B cell (primary cell): ENCODE data around the gene CDC42. TPM values are rescaled to one million over a fixed set of nuclear protein-coding genes. Genes with fewer than 3 reads are reported as not detected.

Experiments used
- ATAC-seq: fragments of 200-7000 bp; cut with Tn5 transposase; one replicate; pipeline ENCODE4 v1.10.0; 2021; ENCODE audit warnings: low read depth, mild to moderate bottlenecking, moderate number of reproducible peaks, moderate library complexity
- CTCF ChIA-PET: fragments of 350-600 bp; sonication (Branson Sonifier 250); formaldehyde crosslinking; loops from one replicate; lab custom pipeline; 2021; ENCODE audit warnings: antibody characterized with exemption, inconsistent platforms; lab: Charles Lee
- POLR2A ChIA-PET: fragments of 350-600 bp; sonication (Branson Sonifier 250); formaldehyde crosslinking; loops from one replicate; lab custom pipeline; 2021; ENCODE audit warnings: antibody characterized with exemption; lab: Charles Lee
- DNase-seq: peaks from one replicate; pipeline ENCODE4 v3.0.0; 2013
- H2AFZ ChIP-seq: 2 replicates; pipeline ENCODE4 v1.6.1; 2012; ENCODE audit warnings: mild to moderate bottlenecking, low read depth, low read length; ENCODE audit not compliant: insufficient read depth, poor library complexity, severe bottlenecking
- H3K27ac ChIP-seq, 2 donors: 1 replicate in 1 of 2; 2 replicates in 1 of 2; pipeline ENCODE4 v1.5.1; 2012 to 2013; ENCODE audit warnings: low read length in 2 of 2, mild to moderate bottlenecking in 2 of 2, moderate library complexity in 1 of 2
- H3K27me3 ChIP-seq, 4 experiments: fragments of 200-600 bp in 1 of 4; sonication (generic) in 1 of 4; replicated peaks in 1 of 4; 1 replicate in 2 of 4; 2 replicates in 2 of 4; pipeline versions ENCODE4 v1.6.1 to v1.7.0; 2013 to 2016; ENCODE audit warnings: low read length in 3 of 4, mild to moderate bottlenecking in 2 of 4, mixed read lengths in 1 of 4, moderate library complexity in 1 of 4; ENCODE audit not compliant: insufficient read depth in 4 of 4, control insufficient read depth in 3 of 4; ENCODE audit errors: control extremely low read depth in 1 of 4
- H3K36me3 ChIP-seq, 2 experiments: replicated peaks in 1 of 2; 1 replicate in 1 of 2; 2 replicates in 1 of 2; pipeline versions ENCODE4 v1.6.1 to v1.7.1; 2013; ENCODE audit warnings: low read length in 1 of 2; ENCODE audit not compliant: insufficient read depth in 2 of 2, control insufficient read depth in 1 of 2; ENCODE audit errors: control extremely low read depth in 1 of 2, extremely low read depth in 1 of 2
- H3K4me1 ChIP-seq, 2 donors: fragments of 200-600 bp in 1 of 2; sonication (generic) in 1 of 2; 1 replicate in 1 of 2; 2 replicates in 1 of 2; pipeline versions ENCODE4 v1.5.1 to v1.6.1; 2013 to 2017; ENCODE audit warnings: low read length in 2 of 2; ENCODE audit not compliant: control insufficient read depth in 2 of 2, insufficient read depth in 2 of 2
- H3K4me2 ChIP-seq: replicated peaks from 2 replicates; pipeline ENCODE3; 2012; ENCODE audit warnings: mild to moderate bottlenecking, low read depth, low read length; ENCODE audit not compliant: poor library complexity, severe bottlenecking
- H3K4me3 ChIP-seq, 5 experiments: fragments of 200-600 bp in 1 of 5; sonication (generic) in 1 of 5; 1 replicate in 3 of 5; 2 replicates in 2 of 5; pipeline versions ENCODE4 v1.5.1 to v1.7.0; 2011 to 2016; ENCODE audit warnings: low read length in 4 of 5, mild to moderate bottlenecking in 4 of 5, low read depth in 2 of 5, control low read depth in 1 of 5, moderate library complexity in 1 of 5; ENCODE audit not compliant: insufficient read depth in 1 of 5; ENCODE audit errors: control extremely low read depth in 1 of 5, extremely low read depth in 1 of 5
- H3K79me2 ChIP-seq: fragments of 200-600 bp; sonication (generic); one replicate; pipeline ENCODE4 v1.6.0; 2016; ENCODE audit warnings: low read length; ENCODE audit not compliant: control insufficient read depth, insufficient read depth
- H3K9ac ChIP-seq: fragments of 200-600 bp; sonication (generic); 2 replicates; pipeline ENCODE4 v1.6.1; 2017; ENCODE audit warnings: mild to moderate bottlenecking, low read length, moderate library complexity
- H3K9me3 ChIP-seq, 3 donors: one replicate each; pipeline versions ENCODE4 v1.6.1 to v1.7.1; 2013; ENCODE audit warnings: low read length in 2 of 3; ENCODE audit not compliant: control insufficient read depth in 2 of 3, insufficient read depth in 1 of 3; ENCODE audit errors: control extremely low read depth in 1 of 3
- H4K20me1 ChIP-seq: 2 replicates; pipeline ENCODE4 v1.6.0; 2012; ENCODE audit warnings: mild to moderate bottlenecking, low read length; ENCODE audit not compliant: insufficient read depth, control insufficient read depth, poor library complexity, severe bottlenecking
- H3K27ac Mint-ChIP-seq: one replicate; pipeline ENCODE4 v1.8.0; 2021; ENCODE audit warnings: mixed read lengths
- H3K27me3 Mint-ChIP-seq: one replicate; pipeline ENCODE4 v1.8.0; 2021; ENCODE audit warnings: mixed read lengths
- H3K4me1 Mint-ChIP-seq: one replicate; pipeline ENCODE4 v1.8.0; 2021; ENCODE audit warnings: mixed read lengths
- H3K4me3 Mint-ChIP-seq: one replicate; pipeline ENCODE4 v1.8.0; 2021; ENCODE audit warnings: mixed read lengths
- H3K9me3 Mint-ChIP-seq: one replicate; pipeline ENCODE4 v1.8.0; 2022; ENCODE audit warnings: mixed read lengths; ENCODE audit not compliant: insufficient read depth
- EZH2 ChIP-seq: IDR thresholded peaks from 2 replicates; pipeline ENCODE4 v1.6.1; 2012; ENCODE audit warnings: borderline replicate concordance, low read depth, mild to moderate bottlenecking, moderate library complexity, low read length; ENCODE audit not compliant: insufficient read depth, poor library complexity, severe bottlenecking
- WGBS: methylation state at CpG from one replicate; pipeline ENCODE4 v1.1.5; 2013; ENCODE audit warnings: missing lambda C conversion rate; ENCODE audit not compliant: insufficient coverage; 5-methylcytosine and 5-hydroxymethylcytosine counted together
- intact Hi-C: fragments of 100-400 bp; cut with micrococcal nuclease; formaldehyde crosslinking; loops from one replicate; pipeline ENCODE4 v1.10.0; 2022
- polyA plus RNA-seq: library from polyadenylated mRNA; depleted of rRNA; stranded (reverse); fragments of >200 nt; gene quantifications from 2 replicates; pipeline ENCODE4 v1.2.3, GENCODE V29; 2012
- total RNA-seq, 2 donors: library from RNA; stranded (reverse); fragments of 120-200 nt in 1 of 2; gene quantifications; 1 replicate in 1 of 2; 2 replicates in 1 of 2; pipeline versions ENCODE4 v1.2.3 to v1.2.4, GENCODE V29; 2013 to 2022
- TF ChIP-seq, protein P1 (sequence below): fragments of 200-600 bp; IDR thresholded peaks from one replicate; pipeline ENCODE4 v1.8.0; 2022; ENCODE audit warnings: antibody characterized with exemption, mild to moderate bottlenecking

Gene CDC42
- total and polyA plus RNA-seq, 2 donors (not counting 1 experiment from before 2014, with no cell fraction given): 111 to 202 TPM

DNA sequence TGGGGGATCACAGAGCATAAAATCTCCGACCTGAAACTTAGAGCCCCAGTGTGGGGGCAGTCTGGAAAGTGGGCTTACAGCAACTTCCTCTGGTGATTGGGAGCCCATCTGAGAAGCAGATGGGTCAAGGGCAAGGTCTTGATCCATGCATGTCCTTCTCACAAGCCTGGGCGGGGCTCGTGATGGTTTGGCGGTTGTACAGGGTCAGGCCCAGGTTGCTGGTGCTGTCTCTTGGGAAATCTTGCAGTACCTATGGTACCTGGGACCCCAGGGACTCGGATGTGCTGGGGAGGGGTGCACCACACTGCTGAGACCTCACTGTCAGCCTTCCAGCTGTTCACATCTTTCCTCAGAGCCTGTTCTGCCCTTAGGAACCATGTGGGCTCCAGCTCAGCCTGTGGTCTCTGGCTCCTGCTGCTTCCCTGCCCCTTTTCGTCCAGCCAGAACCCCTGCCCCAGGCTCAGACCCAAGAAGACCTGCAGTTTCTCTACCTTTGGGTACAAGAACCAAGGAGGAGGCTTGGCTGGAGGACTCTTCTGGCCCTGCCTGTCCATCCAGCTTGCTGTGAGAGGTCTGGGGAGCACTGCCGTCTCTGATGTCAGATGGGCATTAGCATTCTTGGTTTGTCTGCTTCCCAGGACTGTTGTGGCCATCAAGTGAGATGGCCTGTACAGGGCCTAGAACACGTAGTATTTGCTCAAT lies 65.9 kb downstream of the CDC42 start:
- no peak for DNase-seq
- ATAC-seq: no peak
- H3K27me3 Mint-ChIP-seq: no peaks in the 10 kb centered on the region
- peak overlapping the region; percentile 54 for H3K4me3 Mint-ChIP-seq
- Histone ChIP-seq H3K4me3 (no peak overlapping the region), H3K9me3 (no peaks in the 10 kb centered on the region), H3K27me3 (no peaks in the 10 kb centered on the region), H4K20me1 (peaks cover 67% of the 10 kb centered on the region), H3K36me3 (peaks cover 0 to 29% of the 10 kb centered on the region in 2 experiments), H3K79me2 (peaks cover 11% of the 10 kb centered on the region), H3K27ac (peak overlapping the region; percentile 15 to 47), H3K4me1 (peaks cover 47 to 66% of the 10 kb centered on the region in 2 donors), H3K9ac (no peak overlapping the region), H3K4me2 (peak overlapping the region; percentile 31), H2AFZ (no peak overlapping the region)
- 75% methylated on average over 3 of the region's 8 CpGs for WGBS
- no peaks in the 10 kb centered on the region for H3K9me3 Mint-ChIP-seq
- no peak for TF ChIP-seq EZH2
- TF ChIP-seq, protein P1, sequence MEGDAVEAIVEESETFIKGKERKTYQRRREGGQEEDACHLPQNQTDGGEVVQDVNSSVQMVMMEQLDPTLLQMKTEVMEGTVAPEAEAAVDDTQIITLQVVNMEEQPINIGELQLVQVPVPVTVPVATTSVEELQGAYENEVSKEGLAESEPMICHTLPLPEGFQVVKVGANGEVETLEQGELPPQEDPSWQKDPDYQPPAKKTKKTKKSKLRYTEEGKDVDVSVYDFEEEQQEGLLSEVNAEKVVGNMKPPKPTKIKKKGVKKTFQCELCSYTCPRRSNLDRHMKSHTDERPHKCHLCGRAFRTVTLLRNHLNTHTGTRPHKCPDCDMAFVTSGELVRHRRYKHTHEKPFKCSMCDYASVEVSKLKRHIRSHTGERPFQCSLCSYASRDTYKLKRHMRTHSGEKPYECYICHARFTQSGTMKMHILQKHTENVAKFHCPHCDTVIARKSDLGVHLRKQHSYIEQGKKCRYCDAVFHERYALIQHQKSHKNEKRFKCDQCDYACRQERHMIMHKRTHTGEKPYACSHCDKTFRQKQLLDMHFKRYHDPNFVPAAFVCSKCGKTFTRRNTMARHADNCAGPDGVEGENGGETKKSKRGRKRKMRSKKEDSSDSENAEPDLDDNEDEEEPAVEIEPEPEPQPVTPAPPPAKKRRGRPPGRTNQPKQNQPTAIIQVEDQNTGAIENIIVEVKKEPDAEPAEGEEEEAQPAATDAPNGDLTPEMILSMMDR: no peak
- intact Hi-C loops: no loop called here
- POLR2A ChIA-PET: no interaction called here
- H3K27ac Mint-ChIP-seq: peak overlapping the region; percentile 87
- CTCF ChIA-PET: interaction anchor here (1.3 kb wide), 1 partner anchor 15 kb away, joined by 3 read pairs; no protein-coding TSS in a partner anchor
- H3K4me1 Mint-ChIP-seq: peaks cover 57% of the 10 kb centered on the region
